HepG2 (cell line): ENCODE data around the gene ADORA3. TPM values are rescaled to one million over a fixed set of nuclear protein-coding genes. Genes with fewer than 3 reads are reported as not detected.

Experiments
- SATB2 ChIP-seq: sonication (generic); formaldehyde crosslinking; IDR thresholded peaks from 2 replicates; pipeline ENCODE4 v1.5.0; 2020; ENCODE audit warnings: missing genetic modification reagents
- ZNF782 ChIP-seq: sonication (generic); formaldehyde crosslinking; IDR thresholded peaks from 2 replicates; pipeline ENCODE4 v1.4.0; 2020; ENCODE audit warnings: missing genetic modification reagents, mild to moderate bottlenecking, borderline replicate concordance
- polyA plus RNA-seq, 8 experiments: library from polyadenylated mRNA; depleted of rRNA in 3 of 8; stranded (reverse) in 7 of 8; unstranded in 1 of 8; fragments of >200 nt; fragmentation: Illumina TruSeq in 4 of 8; extraction: Trizol in 4 of 8; gene quantifications; 2 replicates each; pipeline versions ENCODE4 v1.2.1 to v1.2.3, GENCODE V29; 2011 to 2016; ENCODE audit warnings: low read depth in 4 of 8, missing spikeins in 1 of 8, mixed read lengths in 1 of 8; ENCODE audit not compliant: insufficient read depth in 1 of 8
- total RNA-seq, 5 experiments: library from RNA; depleted of rRNA; stranded (reverse); fragments of >200 nt; fragmentation: Illumina TruSeq; extraction: Trizol; gene quantifications; 2 replicates each; pipeline ENCODE4 v1.2.3, GENCODE V29; 2016; ENCODE audit warnings: low read depth in 1 of 5
- TF ChIP-seq, protein P1 (sequence below), 2 experiments: fragments of 450-650 bp in 1 of 2; sonication (generic) in 1 of 2; formaldehyde crosslinking in 1 of 2; IDR thresholded peaks; 2 replicates each; pipeline versions ENCODE4 v1.6.1 to v1.8.0; 2016 to 2022; ENCODE audit warnings: antibody characterized with exemption in 1 of 2, mild to moderate bottlenecking in 1 of 2, missing genetic modification reagents in 1 of 2
- TF ChIP-seq, protein P2 (sequence below): sonication (generic); formaldehyde crosslinking; IDR thresholded peaks from 2 replicates; pipeline ENCODE4 v1.9.0; 2021; ENCODE audit warnings: missing genetic modification reagents, borderline replicate concordance
- TF ChIP-seq, protein P3 (sequence below): sonication (generic); formaldehyde crosslinking; IDR thresholded peaks from 2 replicates; pipeline ENCODE4 v1.8.0; 2022; ENCODE audit warnings: mild to moderate bottlenecking, missing genetic modification reagents, borderline replicate concordance
- TF ChIP-seq, protein P4 (sequence below): sonication (generic); formaldehyde crosslinking; conservative IDR thresholded peaks from 2 replicates; pipeline ENCODE4 v1.4.0; 2020; ENCODE audit warnings: missing genetic modification reagents

ADORA3 gene
- total and polyA plus RNA-seq, 2 of the 13 experiments (the other 11 are each of a cell fraction or from before 2014, with no cell fraction given), result not detected

DNA sequence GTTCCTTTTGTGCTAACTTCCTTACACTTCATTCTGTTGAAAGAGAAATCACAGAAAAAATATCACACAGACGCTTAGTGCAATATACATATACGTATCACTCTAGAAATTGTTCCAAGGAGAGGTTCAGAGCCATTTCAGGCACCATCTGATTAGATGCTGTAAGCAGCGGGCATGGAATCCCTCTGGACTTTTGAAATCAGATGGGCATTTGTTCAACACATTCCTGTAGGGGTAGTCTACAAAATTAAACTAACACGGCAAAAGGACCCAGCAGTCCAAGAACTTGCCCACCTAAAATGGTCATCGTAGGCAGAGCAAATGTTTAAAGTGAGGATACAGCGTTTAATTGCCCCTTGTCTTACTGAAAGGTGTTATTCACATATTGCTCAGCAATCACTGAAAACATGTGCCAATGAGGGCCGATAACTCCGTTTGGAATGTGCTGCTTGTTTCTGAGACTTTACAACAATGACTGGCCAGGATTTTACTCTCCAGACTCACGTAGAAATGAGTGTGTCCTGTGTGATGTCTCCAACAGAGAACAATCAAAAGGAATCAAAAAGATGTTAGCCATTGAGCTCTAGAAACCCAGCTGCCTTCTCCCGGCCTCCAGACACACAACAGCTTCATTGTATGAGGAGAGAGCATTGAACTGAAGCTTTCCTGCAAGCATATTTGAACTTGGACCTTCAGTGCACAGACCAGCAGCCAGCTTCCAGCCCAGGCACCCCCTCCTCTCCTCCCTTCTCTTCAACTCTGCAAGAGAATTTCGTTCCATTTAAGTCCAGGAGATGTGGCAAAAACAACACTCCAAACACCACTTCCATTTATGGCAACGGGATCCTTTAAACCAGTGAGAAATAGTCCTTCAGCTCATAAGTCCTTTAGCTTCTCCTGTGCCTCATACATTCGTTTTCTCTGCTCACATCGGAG is 32.1 kb upstream of the ADORA3 start (continued):
- TF ChIP-seq, protein P1, sequence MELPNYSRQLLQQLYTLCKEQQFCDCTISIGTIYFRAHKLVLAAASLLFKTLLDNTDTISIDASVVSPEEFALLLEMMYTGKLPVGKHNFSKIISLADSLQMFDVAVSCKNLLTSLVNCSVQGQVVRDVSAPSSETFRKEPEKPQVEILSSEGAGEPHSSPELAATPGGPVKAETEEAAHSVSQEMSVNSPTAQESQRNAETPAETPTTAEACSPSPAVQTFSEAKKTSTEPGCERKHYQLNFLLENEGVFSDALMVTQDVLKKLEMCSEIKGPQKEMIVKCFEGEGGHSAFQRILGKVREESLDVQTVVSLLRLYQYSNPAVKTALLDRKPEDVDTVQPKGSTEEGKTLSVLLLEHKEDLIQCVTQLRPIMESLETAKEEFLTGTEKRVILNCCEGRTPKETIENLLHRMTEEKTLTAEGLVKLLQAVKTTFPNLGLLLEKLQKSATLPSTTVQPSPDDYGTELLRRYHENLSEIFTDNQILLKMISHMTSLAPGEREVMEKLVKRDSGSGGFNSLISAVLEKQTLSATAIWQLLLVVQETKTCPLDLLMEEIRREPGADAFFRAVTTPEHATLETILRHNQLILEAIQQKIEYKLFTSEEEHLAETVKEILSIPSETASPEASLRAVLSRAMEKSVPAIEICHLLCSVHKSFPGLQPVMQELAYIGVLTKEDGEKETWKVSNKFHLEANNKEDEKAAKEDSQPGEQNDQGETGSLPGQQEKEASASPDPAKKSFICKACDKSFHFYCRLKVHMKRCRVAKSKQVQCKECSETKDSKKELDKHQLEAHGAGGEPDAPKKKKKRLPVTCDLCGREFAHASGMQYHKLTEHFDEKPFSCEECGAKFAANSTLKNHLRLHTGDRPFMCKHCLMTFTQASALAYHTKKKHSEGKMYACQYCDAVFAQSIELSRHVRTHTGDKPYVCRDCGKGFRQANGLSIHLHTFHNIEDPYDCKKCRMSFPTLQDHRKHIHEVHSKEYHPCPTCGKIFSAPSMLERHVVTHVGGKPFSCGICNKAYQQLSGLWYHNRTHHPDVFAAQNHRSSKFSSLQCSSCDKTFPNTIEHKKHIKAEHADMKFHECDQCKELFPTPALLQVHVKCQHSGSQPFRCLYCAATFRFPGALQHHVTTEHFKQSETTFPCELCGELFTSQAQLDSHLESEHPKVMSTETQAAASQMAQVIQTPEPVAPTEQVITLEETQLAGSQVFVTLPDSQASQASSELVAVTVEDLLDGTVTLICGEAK (IDR thresholded peaks at IDR 0.05), result no peak
- TF ChIP-seq, protein P1 (CRISPR knock-in tag; IDR thresholded peaks at IDR 0.05), result peak; percentile 58; the same call in 1 of the 2 replicates
- TF ChIP-seq ZNF782 (CRISPR knock-in tag), result no peak
- TF ChIP-seq, protein P2, sequence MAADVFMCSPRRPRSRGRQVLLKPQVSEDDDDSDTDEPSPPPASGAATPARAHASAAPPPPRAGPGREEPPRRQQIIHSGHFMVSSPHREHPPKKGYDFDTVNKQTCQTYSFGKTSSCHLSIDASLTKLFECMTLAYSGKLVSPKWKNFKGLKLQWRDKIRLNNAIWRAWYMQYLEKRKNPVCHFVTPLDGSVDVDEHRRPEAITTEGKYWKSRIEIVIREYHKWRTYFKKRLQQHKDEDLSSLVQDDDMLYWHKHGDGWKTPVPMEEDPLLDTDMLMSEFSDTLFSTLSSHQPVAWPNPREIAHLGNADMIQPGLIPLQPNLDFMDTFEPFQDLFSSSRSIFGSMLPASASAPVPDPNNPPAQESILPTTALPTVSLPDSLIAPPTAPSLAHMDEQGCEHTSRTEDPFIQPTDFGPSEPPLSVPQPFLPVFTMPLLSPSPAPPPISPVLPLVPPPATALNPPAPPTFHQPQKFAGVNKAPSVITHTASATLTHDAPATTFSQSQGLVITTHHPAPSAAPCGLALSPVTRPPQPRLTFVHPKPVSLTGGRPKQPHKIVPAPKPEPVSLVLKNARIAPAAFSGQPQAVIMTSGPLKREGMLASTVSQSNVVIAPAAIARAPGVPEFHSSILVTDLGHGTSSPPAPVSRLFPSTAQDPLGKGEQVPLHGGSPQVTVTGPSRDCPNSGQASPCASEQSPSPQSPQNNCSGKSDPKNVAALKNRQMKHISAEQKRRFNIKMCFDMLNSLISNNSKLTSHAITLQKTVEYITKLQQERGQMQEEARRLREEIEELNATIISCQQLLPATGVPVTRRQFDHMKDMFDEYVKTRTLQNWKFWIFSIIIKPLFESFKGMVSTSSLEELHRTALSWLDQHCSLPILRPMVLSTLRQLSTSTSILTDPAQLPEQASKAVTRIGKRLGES (CRISPR knock-in tag), result no peak
- TF ChIP-seq, protein P3, sequence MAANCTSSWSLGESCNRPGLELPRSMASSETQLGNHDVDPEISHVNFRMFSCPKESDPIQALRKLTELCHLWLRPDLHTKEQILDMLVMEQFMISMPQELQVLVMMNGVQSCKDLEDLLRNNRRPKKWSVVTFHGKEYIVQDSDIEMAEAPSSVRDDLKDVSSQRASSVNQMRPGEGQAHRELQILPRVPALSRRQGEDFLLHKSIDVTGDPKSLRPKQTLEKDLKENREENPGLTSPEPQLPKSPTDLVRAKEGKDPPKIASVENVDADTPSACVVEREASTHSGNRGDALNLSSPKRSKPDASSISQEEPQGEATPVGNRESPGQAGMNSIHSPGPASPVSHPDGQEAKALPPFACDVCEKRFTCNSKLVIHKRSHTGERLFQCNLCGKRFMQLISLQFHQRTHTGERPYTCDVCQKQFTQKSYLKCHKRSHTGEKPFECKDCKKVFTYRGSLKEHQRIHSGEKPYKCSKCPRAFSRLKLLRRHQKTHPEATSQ (CRISPR knock-in tag), result peak; percentile 65; the same call in 1 of the 2 replicates
- TF ChIP-seq, protein P4, sequence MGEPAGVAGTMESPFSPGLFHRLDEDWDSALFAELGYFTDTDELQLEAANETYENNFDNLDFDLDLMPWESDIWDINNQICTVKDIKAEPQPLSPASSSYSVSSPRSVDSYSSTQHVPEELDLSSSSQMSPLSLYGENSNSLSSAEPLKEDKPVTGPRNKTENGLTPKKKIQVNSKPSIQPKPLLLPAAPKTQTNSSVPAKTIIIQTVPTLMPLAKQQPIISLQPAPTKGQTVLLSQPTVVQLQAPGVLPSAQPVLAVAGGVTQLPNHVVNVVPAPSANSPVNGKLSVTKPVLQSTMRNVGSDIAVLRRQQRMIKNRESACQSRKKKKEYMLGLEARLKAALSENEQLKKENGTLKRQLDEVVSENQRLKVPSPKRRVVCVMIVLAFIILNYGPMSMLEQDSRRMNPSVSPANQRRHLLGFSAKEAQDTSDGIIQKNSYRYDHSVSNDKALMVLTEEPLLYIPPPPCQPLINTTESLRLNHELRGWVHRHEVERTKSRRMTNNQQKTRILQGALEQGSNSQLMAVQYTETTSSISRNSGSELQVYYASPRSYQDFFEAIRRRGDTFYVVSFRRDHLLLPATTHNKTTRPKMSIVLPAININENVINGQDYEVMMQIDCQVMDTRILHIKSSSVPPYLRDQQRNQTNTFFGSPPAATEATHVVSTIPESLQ (CRISPR knock-in tag), result no peak
- no peak for TF ChIP-seq SATB2 (CRISPR knock-in tag)
